Cerebellar cortex (tissue), 1 donor: ENCODE measurements around the gene PFDN5.
"Not testable (repeated sequence)": the region's sequence is repeated elsewhere in the genome, so short reads cannot be mapped to it uniquely, and the experiment has no call there.

Experiments used
- DNase-seq: peaks from one replicate; pipeline ENCODE4 v3.0.0-alpha.2; 2015; ENCODE audit warnings: low spot score

PFDN5 gene

DNA sequence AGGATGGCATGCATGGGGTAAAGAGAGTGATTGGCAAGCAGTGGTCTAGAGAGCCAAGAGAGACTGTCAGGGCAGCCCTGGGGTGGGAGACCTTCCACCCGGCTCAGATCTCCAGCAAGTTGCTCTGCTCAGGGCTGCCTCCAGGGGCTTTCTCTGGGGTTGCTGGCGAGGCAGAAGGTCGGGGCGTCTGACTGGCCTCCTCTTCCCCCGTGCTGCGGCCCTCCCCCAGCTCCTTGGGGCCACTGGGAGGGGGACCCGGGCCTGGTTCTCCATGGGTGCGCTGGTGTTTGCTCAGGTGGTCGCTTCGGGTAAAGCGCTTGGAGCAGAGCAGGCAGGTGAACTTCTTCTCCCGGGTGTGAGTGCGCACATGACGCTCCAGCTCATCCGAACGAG, 32.7 kb downstream of the PFDN5 start:
- no peak for DNase-seq

DNA sequence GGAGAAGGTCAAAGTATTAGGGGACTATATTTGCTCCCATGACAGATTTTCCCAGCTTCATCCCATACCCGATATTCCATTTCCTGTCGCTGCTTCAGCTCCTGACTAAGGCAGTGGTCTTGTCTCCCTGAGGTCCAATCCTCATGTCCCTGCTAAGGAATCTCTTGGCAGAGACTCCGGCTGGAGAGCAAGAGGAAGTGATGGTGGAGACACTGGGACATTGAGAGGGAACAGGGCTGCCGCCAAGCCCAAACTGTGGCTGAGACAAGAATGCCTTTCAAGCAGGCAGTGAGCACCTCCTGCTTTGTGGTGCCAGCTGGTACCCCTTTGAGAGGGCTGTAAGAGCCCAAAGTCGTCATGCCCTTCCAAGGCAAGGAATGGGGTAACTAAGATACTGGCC, 35.3 kb downstream of the PFDN5 start:
- no peak for DNase-seq

DNA sequence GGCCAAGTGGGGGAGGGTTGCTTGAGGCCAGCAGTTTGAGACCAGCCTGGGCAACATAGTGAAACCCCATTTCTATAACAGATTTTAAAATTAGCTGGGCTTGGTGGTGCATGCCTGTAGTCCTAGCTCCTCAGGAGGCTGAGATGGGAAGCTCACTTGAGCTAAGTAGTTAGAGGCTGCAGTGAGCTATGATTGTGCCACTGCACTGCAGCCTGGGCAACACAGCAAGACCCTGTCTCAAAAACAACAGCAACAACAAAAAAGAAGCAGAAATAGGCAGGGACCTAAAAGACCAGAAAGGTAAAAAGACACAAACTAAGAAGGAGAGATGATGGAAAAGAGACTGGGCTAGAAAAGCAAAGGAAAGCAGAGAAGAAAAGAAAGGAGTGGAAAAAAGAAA, 37.0 kb downstream of the PFDN5 start:
- DNase-seq, result not testable (repeated sequence)

DNA sequence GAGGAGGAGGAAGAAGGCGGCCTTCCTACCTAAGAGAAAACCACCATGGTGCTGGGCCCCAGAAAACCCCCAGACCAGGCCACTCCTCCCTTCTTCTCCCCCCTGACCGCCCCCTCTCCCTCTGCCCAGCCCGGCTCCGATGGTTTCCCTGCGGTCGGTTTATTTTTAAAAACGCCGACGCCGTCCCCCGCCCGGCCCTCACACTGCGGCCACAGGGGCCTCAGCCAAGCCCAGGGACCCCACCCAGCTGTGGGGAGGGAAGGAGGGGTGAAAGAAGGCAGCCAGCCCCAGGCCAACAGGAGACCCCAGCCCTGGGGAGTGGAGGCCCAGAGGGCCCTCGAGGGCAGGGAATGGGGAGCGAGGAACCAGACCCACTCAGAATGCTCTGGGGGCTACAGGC, 37.4 kb downstream of the PFDN5 start:
- DNase-seq, result no peak

DNA sequence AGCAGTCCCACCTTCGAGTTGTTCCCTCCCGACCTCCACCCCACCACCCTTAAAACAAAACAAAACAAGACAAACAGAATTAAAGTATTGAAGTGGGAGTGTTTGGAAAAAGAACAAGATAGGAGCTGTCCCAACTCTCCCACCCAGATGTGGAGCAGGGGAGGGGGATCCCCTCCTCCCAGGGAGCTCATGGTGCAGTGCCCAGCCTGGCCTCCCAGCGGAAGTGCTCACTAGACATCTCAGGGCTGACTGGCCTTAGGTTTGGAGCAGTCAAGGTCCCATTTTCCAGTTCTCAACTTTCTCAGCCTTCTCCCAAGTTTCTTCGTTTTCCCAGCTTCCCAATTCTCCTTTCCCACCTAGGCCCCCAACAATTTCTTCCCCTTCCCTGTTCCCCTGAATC, 37.9 kb downstream of the PFDN5 start:
- no peak for DNase-seq

DNA sequence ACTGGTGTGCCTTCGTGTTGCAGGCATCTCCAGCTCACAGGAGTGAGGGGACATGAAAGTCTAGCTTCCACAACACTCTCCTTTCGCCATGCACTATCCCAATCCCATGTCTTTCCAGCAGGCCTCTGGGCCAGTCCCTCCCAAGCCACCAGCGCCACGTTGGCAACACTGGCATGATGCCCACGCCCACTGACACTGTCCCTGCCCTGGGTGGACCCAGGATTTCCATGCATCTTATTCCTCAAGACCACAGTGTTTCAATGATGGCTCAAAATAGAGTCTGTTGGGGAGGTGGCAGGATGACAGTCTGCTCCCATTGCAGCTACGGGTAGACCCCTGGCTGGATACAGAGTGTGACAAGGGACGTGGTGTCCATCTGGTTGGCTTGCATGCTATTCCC, 38.5 kb downstream of the PFDN5 start:
- DNase-seq, result no peak

DNA sequence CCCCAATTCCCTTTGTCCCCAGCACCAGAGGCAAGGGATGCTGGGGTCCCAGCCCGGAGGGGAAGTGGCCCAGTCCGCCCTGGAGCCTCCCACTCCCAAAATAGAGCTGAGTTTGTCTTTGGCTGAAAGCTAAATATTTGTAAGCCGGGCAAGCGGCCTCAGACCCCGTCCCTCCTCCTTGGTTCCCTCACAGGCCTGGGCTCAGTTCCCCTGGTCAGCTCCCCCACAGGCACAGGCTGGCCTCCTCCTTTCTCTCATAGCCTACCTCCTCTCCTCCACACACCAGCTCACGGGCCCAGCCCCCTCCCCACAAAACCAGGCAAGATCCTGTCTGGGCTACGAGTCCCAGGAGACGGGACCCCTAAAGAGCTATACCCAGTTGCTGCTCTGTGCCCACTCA, 39.5 kb downstream of the PFDN5 start:
- DNase-seq, result no peak

- no peak for DNase-seq
Measured at GRCh38 chr12:53336181-53336681, 40.9 kb downstream of the PFDN5 start, which contains the start of gene SP7. Gene SP7 (minus strand): TSS chr12:53336354. CDS start chr12:53335646, 708 bp downstream.

DNA sequence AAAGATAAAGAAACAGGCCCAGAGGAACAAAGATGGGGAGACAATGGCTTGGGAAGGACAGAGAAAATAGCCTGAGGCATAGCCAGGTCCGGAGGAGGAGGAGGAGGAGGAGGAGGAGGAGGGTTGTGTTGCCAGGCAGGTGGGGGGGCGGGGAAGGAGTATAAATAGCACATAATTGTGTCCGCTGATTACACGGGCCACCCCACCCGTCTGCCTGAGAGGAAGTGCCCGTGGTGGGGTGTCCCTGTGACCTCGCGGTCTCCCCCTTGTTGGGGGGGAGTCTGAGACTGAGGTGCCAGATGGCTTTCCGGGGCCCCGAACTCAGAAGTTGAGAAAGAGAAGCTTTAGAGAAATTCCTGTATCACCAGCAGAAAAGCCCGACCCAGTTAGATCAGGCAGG, 42.7 kb downstream of the PFDN5 start:
- no peak for DNase-seq

DNA sequence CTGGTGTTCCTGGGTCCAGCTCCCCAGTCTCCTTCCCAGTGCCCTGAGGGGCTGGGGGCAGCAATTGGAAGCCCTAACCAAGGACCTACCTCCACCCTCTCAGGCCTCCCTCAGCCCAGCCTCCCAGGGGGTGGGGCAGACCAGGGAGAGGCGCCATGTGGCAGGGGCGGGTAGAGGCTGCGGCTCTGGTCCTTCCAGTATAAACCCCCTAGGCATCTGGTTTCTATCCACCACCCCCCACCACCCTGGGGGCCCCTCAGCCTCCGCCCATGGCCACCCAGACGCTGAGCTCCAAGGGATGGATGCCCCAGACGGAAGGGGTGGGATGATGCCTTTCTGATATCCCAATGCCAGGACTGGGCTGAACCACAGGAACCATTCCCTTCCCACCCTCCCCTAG, 43.6 kb downstream of the PFDN5 start:
- no peak for DNase-seq

GRCh38 chr12:53340398-53340797, 45.1 kb downstream of the PFDN5 start:
- no peak for DNase-seq

- no peak for DNase-seq
Measured at GRCh38 chr12:53343449-53343848, 48.1 kb downstream of the PFDN5 start.

DNA sequence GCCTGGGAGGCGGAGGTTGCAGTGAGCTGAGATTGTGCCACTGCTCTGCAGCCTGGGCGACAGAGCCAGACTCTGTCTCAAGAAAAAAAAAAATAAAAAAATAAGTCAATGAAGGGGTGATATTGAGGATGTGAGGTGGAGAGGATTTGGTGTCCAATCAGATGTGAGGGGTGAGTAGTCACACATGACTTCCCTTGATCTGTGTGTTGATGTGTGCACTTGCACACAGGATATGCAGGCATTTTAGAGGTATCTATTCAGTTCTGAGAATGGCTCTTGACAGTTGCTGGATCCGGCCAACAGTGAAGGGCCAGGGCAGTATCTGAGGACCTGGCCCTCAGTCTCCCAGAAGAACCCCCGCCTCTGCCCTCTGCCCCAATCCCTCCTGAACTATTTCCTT, 48.6 kb downstream of the PFDN5 start:
- DNase-seq, result no peak

DNA sequence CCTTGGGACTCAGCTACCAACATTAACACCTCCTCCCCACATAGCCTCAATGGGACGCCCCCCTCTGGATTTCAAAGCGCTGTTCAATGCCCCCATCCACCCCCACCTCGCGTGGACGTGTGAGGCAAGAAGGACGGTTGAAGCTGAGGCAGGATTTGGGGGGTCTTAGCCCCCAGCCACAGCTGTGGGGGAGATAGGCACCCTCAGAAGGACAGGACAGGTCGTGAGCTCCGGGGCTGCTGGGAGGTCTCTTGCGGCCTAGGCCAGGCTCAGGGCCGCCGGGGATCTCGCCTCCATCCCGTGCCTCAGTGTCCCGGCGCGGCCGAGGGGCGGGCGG, 49.1 kb downstream of the PFDN5 start:
- DNase-seq, result no peak

DNA sequence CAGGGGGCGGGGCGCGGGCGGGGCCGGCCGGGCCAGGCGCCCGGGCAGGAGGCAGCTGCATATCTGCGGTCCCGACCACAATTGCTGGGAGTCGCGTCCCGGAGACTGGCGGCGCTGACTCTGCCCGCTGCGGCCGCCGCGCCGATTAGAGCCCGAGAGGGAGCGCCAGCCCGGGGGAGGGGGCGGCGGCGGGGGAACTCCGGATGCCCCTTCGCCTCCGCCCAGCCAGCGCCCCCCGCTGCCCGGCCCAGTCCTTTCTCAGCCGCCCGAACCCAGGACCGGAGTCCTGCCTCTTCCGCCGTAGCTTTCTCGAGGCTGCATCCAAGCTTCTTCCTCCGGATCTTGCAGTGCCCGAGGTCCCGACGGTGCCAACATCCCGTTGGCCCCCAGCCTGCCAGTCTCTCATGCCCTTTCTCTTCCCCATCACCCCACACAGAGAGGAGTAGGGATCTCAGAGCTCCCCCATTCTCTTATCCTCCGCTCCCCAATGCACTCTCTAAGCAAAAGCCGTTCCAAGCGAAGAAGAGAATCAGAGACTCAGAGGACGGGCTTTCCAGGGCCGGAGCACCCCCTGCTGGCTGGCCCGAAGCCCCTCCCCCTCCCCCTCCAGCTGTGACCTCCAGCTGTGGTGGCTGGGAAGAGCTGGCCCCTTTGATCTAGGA, 49.6 kb downstream of the PFDN5 start:
- DNase-seq, result peak; percentile 63

GRCh38 chr12:53345486-53346188, 50.3 kb downstream of the PFDN5 start:
- no peak for DNase-seq

GRCh38 chr12:53346491-53346890, 51.1 kb downstream of the PFDN5 start:
- DNase-seq, result no peak

GRCh38 chr12:53347905-53348304, 52.6 kb downstream of the PFDN5 start:
- no peak for DNase-seq
